HG03342 (cell line): ENCODE data around the gene RANBP10.
A peak's percentile ranks its signal among the peaks of the same experiment; 100 is the strongest.
"Not testable (repeated sequence)": the region's sequence is repeated elsewhere in the genome, so short reads cannot be mapped to it uniquely, and the experiment has no call there.

ENCODE experiments used
- ATAC-seq: cut with Tn5 transposase; IDR thresholded peaks from one replicate; pipeline ENCODE4 v1.9.1; 2021; ENCODE audit warnings: mild to moderate bottlenecking, moderate library complexity; ENCODE audit not compliant: unreplicated experiment

Gene RANBP10

DNA sequence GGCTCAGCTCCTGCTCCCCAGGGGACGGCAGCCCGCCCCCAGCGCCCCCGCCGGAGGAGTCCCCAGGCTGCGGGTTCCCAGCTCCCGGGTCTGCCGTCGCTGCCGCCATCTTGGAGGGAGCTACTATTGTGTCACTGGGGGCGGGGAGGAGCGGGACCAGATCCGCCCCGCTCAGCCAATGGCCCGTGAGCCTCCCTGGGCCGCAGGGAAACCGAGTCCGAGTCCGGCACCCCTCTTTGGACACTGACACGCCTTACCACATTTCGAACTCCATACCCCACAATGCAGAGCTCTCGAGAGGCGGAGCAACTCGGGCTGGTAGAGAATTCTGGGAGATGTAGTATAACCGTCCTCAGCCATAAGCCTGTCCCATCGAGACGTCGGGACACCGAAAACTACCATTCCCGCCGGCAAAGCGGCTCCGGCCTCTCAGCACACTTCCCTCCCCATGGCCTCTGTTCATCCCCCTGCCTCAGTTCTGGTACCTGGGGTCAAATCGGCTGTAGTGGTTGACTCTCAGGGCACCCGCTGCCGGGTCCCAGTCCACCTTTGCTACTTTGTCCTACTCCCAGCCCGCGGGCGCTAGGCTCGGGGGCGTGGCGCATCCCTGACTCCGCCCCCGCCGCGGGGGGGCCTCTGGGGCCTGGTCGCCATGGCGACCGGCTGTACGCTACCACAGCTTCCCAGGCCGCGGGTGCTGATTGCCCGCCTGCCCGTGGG lies at the start of gene RANBP10, which contains the start of gene TSNAXIP1:
TSS of gene RANBP10 (minus strand) at position 133 of the 720 bp plus-strand sequence. CDS start at position 109, 24 bp downstream.
TSS of gene TSNAXIP1 (plus strand) at position 462 of the 720 bp plus-strand sequence. CDS start 261 bp downstream, outside the sequence.
- peak; percentile 89 for ATAC-seq

GRCh38 chr16:67855789-67856188 lies 49.4 kb upstream of the RANBP10 start:
- ATAC-seq = no peak

GRCh38 chr16:67853670-67854069 lies 47.3 kb upstream of the RANBP10 start:
- ATAC-seq = no peak

DNA sequence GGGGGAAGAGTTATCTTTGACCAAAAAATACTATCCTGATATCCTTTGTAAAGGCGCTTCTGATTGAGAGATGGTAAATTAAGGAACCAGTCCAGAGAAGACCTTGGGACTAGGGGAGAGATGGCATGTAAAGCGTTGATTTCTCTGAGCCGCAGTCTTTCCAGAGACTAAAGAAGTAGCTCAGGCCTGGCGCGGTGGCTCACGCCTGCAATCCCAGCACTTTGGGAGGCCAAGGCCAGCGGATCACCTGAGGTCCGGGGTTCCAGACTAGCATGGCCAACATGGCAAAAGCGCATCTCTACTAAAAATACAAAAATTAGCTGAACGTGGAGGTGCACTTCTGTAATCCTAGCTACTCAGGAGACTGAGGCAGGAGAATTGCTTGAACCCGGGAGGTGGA lies 41.8 kb upstream of the RANBP10 start:
- ATAC-seq = no peak

DNA sequence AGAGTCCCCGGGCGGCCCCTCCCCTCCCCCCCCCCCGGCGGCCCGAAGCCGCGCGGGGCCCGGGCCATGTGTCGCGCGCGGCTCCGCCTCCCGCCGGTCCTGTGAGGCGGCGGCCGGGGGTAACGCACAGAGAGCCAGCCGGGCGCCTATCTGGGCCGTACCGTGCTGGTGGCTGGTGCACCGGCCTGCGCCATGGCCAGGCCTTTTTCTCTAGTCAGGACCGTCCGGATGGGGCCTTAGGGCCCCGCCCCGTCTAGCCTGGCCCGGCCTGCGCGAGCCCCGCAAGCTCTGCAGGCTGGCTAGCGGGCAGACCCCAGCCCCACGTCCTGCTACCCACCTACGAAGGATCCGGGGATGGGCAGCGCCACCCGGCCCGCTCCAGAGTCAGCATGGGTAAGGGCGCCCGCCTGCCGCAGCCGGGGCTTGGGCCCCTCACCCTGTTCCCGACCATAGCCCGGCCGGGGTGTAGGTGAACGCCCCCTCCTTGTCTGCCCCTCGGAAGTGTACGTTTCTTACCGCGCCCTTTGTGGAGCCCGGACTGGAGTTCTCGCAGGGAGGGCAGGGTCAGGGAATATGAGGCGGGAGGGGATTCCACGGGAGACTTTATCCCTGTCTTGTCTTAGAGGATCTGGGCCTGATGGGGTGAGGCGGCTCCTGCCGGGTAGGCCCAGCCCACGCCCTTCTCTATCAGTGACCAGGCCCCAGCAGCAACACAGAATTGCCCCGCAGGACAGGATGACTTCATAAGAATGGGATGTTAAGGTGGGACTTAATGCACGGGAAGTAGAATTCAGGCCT lies 40.9 kb upstream of the RANBP10 start, which contains the start of gene CENPT:
TSS of gene CENPT (minus strand) at position 630 of the 798 bp plus-strand sequence. CDS start 13,834 bp downstream, outside the sequence.
- peak; percentile 44 for ATAC-seq

DNA sequence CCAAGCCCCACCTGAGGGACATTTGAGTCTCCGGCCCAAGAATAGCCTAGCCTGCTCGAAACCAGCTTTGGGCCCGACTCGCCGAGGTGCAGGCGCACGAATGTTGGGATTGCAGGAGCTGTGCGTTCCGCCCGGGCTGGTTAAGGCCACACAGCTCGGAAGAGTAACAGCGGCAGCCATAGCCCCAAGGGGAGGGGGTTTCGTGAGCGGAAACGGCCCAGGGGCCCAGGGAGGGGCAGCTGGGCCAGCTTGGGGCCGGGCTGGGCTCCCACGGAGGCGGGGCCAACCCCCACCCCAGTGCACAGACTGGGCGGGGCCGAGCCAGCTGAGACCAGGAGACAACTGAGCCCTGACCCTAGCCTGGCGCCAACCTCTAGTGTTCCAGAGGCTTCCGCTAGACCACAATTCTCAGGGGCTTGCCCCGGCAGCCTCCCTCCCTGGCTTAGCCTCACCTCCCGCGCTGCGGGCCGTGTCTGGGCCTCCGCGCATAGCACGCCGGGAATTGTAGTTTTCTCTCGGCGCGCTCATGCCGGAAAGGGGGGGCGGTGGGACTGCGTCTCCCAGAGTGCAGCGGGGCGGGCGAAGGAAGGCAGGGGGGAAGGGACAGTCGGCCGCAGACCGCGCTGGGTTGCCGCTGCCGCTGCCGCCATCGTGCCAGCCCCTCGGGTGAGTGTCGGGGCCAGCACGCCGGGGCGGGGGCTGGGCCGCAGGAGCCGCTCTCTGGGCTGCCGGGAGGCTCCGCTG lies 40.1 kb upstream of the RANBP10 start, which contains the start of gene NUTF2:
TSS of gene NUTF2 (plus strand) at position 614 of the 744 bp plus-strand sequence. CDS start 18,198 bp downstream, outside the sequence.
- ATAC-seq = peak; percentile 55

GRCh38 chr16:67846063-67846319 lies 39.6 kb upstream of the RANBP10 start:
- no peak for ATAC-seq

- no peak for ATAC-seq
Observed at GRCh38 chr16:67845291-67846062, 39.1 kb upstream of the RANBP10 start.

GRCh38 chr16:67844497-67844896 lies 38.1 kb upstream of the RANBP10 start:
- no peak for ATAC-seq

- ATAC-seq = no peak
Observed at GRCh38 chr16:67843343-67843765, 37.0 kb upstream of the RANBP10 start.

- peak; percentile 1 for ATAC-seq
Observed at GRCh38 chr16:67842509-67843342, 36.4 kb upstream of the RANBP10 start.

GRCh38 chr16:67841816-67842508 lies 35.6 kb upstream of the RANBP10 start, which contains the start of gene THAP11:
Gene THAP11, plus strand, starts transcription at chr16:67842320. Its CDS starts 235 bp downstream, at chr16:67842555.
- ATAC-seq = peak; percentile 50

- no peak for ATAC-seq
Observed at GRCh38 chr16:67841198-67841815, 34.9 kb upstream of the RANBP10 start.

GRCh38 chr16:67837811-67838210 lies 31.5 kb upstream of the RANBP10 start:
- ATAC-seq = no peak

GRCh38 chr16:67837190-67837589 lies 30.8 kb upstream of the RANBP10 start:
- not testable (repeated sequence) for ATAC-seq

GRCh38 chr16:67834242-67834614 lies 27.9 kb upstream of the RANBP10 start:
- ATAC-seq = no peak

DNA sequence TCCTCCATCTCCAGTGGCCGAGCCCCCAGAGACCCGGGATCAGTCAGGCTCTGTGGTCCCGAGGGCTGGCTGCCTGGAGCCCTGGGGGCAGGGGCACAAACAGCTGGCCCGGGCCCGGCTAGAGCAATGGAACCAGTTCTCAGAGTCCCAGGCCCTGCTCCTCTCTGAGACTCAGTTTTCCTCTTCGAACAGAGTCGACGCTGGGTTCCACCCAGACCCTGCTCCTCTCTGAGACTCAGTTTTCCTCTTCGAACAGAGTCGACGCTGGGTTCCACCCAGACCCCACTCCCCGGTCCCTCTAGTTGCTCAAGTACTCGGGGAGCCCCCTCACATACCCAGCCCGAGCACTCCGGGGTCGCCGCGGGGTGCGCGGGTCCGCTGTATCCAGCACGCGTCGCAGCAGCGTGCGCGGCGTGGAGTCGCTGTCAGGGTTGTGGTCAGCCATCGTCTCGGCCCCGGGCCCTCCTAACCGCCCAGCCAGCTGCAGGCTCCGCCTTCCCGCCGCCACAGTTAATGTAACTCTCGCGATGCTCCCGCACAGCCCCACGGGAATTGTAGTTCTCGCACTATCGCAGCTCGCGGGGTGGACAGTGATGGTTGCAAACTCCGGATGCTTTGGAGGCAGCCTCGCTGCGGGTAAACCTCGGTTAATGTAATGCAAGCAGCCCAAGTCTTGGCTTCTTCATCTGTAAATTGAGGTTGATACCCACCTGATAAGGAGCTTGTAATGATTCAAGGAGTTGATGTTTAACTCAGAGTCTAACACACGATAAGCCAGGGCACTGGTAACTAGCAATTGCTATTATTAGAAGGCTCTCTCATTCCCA lies 27.3 kb upstream of the RANBP10 start:
- ATAC-seq = peak; percentile 93

GRCh38 chr16:67833030-67833414 lies 26.7 kb upstream of the RANBP10 start:
- ATAC-seq = no peak
